Testis (tissue), 2 donors: ENCODE measurements around the gene DCHS2.

ENCODE experiments used
- CTCF ChIP-seq, 3 experiments: fragments of 450-650 bp in 2 of 3; fragments of 200-600 bp in 1 of 3; sonication (generic) in 1 of 3; IDR thresholded peaks; one replicate each; pipeline ENCODE4 v1.5.1; 2016 to 2019; ENCODE audit warnings: antibody characterized with exemption in 3 of 3, mild to moderate bottlenecking in 2 of 3, moderate library complexity in 1 of 3
- POLR2A ChIP-seq: fragments of 450-650 bp; IDR thresholded peaks from one replicate; pipeline ENCODE4 v1.6.1; 2017; ENCODE audit warnings: antibody characterized with exemption, mild to moderate bottlenecking, moderate library complexity

- no peak for TF ChIP-seq CTCF (IDR thresholded peaks at IDR 0.05)
- TF ChIP-seq POLR2A, result no peak
These were observed 174.2 kb downstream of the DCHS2 start for GRCh38 chr4:154317201-154317999.
